Mesenchymal stem cell (in vitro differentiated cells and primary cell): ENCODE results near the gene NTN5.

Experiments used
- DNase-seq: peaks from one replicate; pipeline ENCODE4 v3.0.0-alpha.2; 2013
- H2AFZ ChIP-seq: one replicate; pipeline ENCODE4 v1.6.1; 2013; ENCODE audit warnings: low read depth, mild to moderate bottlenecking, control low read depth, inconsistent platforms, low read length, moderate library complexity
- H2AK5ac ChIP-seq: 2 replicates; pipeline ENCODE4 v1.6.1; 2013; ENCODE audit warnings: low read length, moderate library complexity, mild to moderate bottlenecking, inconsistent platforms; ENCODE audit not compliant: severe bottlenecking
- H2BK120ac ChIP-seq: one replicate; pipeline ENCODE4 v1.6.1; 2013; ENCODE audit warnings: low read depth, mild to moderate bottlenecking, inconsistent platforms, low read length, moderate library complexity
- H2BK12ac ChIP-seq, 2 experiments: one replicate each; pipeline ENCODE4 v1.6.1; 2013; ENCODE audit warnings: inconsistent platforms in 2 of 2, low read length in 2 of 2, mild to moderate bottlenecking in 2 of 2, moderate library complexity in 2 of 2, control low read depth in 1 of 2
- H2BK15ac ChIP-seq: one replicate; pipeline ENCODE4 v1.6.1; 2013; ENCODE audit warnings: mild to moderate bottlenecking, low read depth, inconsistent platforms; ENCODE audit not compliant: poor library complexity, severe bottlenecking
- H2BK5ac ChIP-seq: 2 replicates; pipeline ENCODE4 v1.6.1; 2013; ENCODE audit warnings: low read depth, mild to moderate bottlenecking, low read length, control low read depth, inconsistent platforms; ENCODE audit not compliant: poor library complexity, severe bottlenecking
- H3K14ac ChIP-seq, 2 experiments: one replicate each; pipeline ENCODE4 v1.6.1; 2013; ENCODE audit warnings: inconsistent platforms in 2 of 2, low read length in 2 of 2, control low read depth in 1 of 2, mild to moderate bottlenecking in 1 of 2, moderate library complexity in 1 of 2
- H3K18ac ChIP-seq, 2 experiments: one replicate each; pipeline ENCODE4 v1.6.1; 2013; ENCODE audit warnings: inconsistent platforms in 2 of 2, low read length in 2 of 2, control low read depth in 1 of 2, low read depth in 1 of 2, mild to moderate bottlenecking in 1 of 2
- H3K23ac ChIP-seq, 2 experiments: one replicate each; pipeline ENCODE4 v1.6.1; 2013; ENCODE audit warnings: inconsistent platforms in 2 of 2, low read length in 2 of 2, mild to moderate bottlenecking in 2 of 2, moderate library complexity in 2 of 2, control low read depth in 1 of 2
- H3K27ac ChIP-seq: 2 replicates; pipeline ENCODE4 v1.5.1; 2013; ENCODE audit warnings: mild to moderate bottlenecking, moderate library complexity, low read length, control low read depth, inconsistent platforms; ENCODE audit not compliant: poor library complexity, severe bottlenecking
- H3K27me3 ChIP-seq, 2 experiments: 2 replicates each; pipeline versions ENCODE4 v1.6.1 to v1.7.0; 2013; ENCODE audit warnings: low read length in 2 of 2, mild to moderate bottlenecking in 2 of 2, moderate library complexity in 2 of 2, control low read depth in 1 of 2, inconsistent platforms in 1 of 2; ENCODE audit not compliant: control insufficient read depth in 1 of 2, insufficient read depth in 1 of 2
- H3K36me3 ChIP-seq, 2 experiments: 2 replicates each; pipeline versions ENCODE4 v1.6.1 to v1.7.0; 2013; ENCODE audit warnings: low read length in 2 of 2, control low read depth in 1 of 2, inconsistent platforms in 1 of 2, low read depth in 1 of 2, mild to moderate bottlenecking in 1 of 2; ENCODE audit not compliant: insufficient read depth in 2 of 2, control insufficient read depth in 1 of 2
- H3K4ac ChIP-seq, 2 experiments: one replicate each; pipeline ENCODE4 v1.6.1; 2013; ENCODE audit warnings: inconsistent platforms in 2 of 2, low read length in 2 of 2, mild to moderate bottlenecking in 2 of 2, moderate library complexity in 2 of 2, control low read depth in 1 of 2, low read depth in 1 of 2
- H3K4me1 ChIP-seq: 2 replicates; pipeline ENCODE4 v1.6.1; 2013; ENCODE audit warnings: low read depth, low read length, control low read depth; ENCODE audit not compliant: control insufficient read depth, insufficient read depth
- H3K4me2 ChIP-seq: 2 replicates; pipeline ENCODE4 v1.6.1; 2013; ENCODE audit warnings: low read length, mild to moderate bottlenecking, inconsistent platforms; ENCODE audit not compliant: poor library complexity, severe bottlenecking
- H3K4me3 ChIP-seq, 2 experiments: 2 replicates each; pipeline versions ENCODE4 v1.5.1 to v1.7.0; 2013; ENCODE audit warnings: low read length in 2 of 2, mild to moderate bottlenecking in 2 of 2, control low read depth in 1 of 2, low read depth in 1 of 2; ENCODE audit not compliant: insufficient read depth in 1 of 2
- H3K79me1 ChIP-seq: replicated peaks from 2 replicates; pipeline ENCODE4 v1.6.1; 2013; ENCODE audit warnings: mild to moderate bottlenecking, control low read depth, low read length, inconsistent platforms; ENCODE audit not compliant: poor library complexity, severe bottlenecking
- H3K9ac ChIP-seq: 2 replicates; pipeline ENCODE4 v1.7.0; 2013; ENCODE audit warnings: mild to moderate bottlenecking, low read length, moderate library complexity
- H3K9me3 ChIP-seq: 2 replicates; pipeline ENCODE4 v1.7.0; 2013; ENCODE audit warnings: mild to moderate bottlenecking, low read length; ENCODE audit not compliant: control insufficient read depth
- H4K8ac ChIP-seq: one replicate; pipeline ENCODE4 v1.6.1; 2013; ENCODE audit warnings: inconsistent platforms, mild to moderate bottlenecking, low read length, moderate library complexity
- H4K91ac ChIP-seq: one replicate; pipeline ENCODE4 v1.6.1; 2013; ENCODE audit warnings: mild to moderate bottlenecking, low read length, inconsistent platforms
- WGBS: methylation state at CpG from one replicate; pipeline ENCODE4 v1.1.7; 2013; ENCODE audit warnings: mixed read lengths; 5-methylcytosine and 5-hydroxymethylcytosine counted together

The NTN5 gene

DNA sequence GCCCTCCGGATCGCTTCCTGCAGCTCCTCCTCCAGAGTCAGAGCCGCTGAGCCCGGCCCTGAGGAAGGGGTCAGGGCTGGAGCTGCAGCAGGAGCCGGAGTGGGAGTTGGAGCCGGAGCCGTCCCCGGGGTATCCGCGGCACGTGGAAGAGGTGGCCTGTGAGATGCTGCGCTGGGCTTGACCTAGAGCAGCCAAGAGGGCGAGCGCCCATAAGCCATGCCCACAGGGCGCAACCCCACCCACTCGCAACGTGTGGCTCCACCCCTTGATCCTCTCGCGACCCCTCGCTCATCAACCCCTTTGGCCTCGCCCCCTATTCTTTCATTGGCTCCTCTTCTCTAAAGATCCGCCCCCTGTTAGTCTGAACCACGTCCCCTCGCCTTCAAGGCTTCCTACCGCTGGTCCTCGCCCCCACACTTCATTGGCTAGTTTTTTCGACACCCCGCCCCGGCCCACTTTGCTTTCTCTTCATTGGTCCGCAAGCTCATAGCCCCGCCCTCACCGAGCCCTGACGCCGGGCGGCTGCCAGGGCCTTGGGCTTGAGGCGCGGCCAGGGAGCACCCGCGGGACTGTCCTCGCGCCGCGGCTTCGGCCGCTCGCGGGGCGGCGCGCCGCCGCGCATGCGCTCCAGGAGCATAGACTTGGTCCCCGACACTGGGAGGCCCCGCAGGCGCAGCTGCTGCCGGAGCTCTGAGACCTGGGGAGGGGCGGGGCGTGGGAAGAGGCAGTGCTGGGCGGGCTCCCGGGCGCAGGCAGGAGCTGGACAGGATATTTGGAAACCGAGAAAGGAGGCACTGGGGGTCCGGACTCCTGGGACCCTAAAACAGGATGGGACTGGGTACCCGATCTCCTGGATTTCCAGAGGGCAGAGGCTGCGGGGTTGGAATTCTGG is 41.3 kb upstream of the NTN5 start:
- Histone ChIP-seq H4K91ac (peak overlapping the region; percentile 11), H3K27me3 (no peaks in the 10 kb centered on the region), H4K8ac (peak overlapping the region; percentile 94), H3K4me1 (peaks cover 25% of the 10 kb centered on the region), H3K18ac (peak overlapping the region; percentile 81 to 97), H2BK5ac (peak overlapping the region; percentile 83), H3K9ac (peak overlapping the region; percentile 90), H3K4ac (peak overlapping the region; percentile 32 to 92), H2AK5ac (peak overlapping the region; percentile 43), H2AFZ (peak overlapping the region; percentile 92), H2BK120ac (peak overlapping the region; percentile 82), H3K23ac (no peak overlapping the region), H3K79me1 (peaks cover 18% of the 10 kb centered on the region), H2BK12ac (peak overlapping the region; percentile 8 to 72), H3K27ac (peak overlapping the region; percentile 75), H3K4me3 (peak overlapping the region; percentile 76 to 84), H3K9me3 (peaks cover 3% of the 10 kb centered on the region), H3K4me2 (peak overlapping the region; percentile 92), H2BK15ac (peak overlapping the region; percentile 46), H3K36me3 (no peaks in the 10 kb centered on the region), H3K14ac (peak overlapping the region in 1 of 2 experiments; percentile 30)
- peak; percentile 100 for DNase-seq
- WGBS = under 1% methylated on average over 65 of the region's 67 CpGs

DNA sequence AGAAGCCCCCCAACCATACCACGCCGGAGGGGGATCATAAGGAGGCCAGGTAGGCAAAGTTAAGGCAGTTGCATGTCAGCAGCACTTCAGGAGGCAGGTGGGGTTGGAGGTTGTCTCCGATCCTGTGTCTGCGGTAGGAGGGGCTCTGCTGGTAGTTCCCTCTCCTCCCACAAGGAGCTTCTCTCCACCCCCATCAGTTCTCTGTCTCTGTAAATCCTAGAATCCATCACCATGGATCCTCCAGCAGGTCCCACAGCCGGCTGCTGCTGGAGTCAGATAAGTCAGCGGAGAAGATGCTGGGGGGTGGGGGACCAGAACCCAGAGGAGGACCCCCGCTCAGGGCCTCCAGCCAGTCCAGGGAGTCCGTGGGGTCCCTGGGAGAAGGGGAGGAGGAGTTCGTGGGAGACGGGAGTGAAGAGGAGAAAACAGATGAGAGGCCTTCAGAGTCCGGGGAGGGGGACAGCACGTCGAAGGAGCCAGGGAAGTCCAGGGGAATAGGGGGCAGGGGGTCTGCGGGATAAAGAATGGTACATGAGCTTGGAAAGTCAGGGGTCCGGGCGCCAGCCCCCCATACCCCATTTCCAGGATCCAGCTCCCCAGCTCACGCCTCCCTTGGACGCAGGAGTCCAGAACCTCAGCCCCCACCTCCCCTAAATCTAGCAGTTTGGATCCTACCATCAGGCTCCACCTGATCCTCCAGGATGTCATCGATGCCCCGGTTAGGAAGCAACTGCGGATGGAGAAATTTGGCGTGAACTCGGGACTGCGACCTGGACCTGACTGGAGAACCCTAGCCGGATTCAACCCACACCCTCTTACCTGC is 40.4 kb upstream of the NTN5 start:
- Histone ChIP-seq H3K79me1 (peaks cover 18% of the 10 kb centered on the region), H3K9ac (peak overlapping the region; percentile 76), H2AFZ (peak overlapping the region; percentile 92), H2BK15ac (peak overlapping the region; percentile 52), H3K36me3 (no peaks in the 10 kb centered on the region), H2BK120ac (no peak overlapping the region), H3K27ac (no peak overlapping the region), H3K4me2 (peak overlapping the region; percentile 81), H3K18ac (peak overlapping the region; percentile 41 to 81), H3K4me3 (peak overlapping the region; percentile 76 to 84), H3K27me3 (no peaks in the 10 kb centered on the region), H3K4me1 (peaks cover 31% of the 10 kb centered on the region), H2BK5ac (no peak overlapping the region), H3K4ac (peak overlapping the region; percentile 6 to 30), H2BK12ac (peak overlapping the region; percentile 8 to 28), H4K91ac (peak overlapping the region; percentile 11), H3K9me3 (peaks cover 3% of the 10 kb centered on the region), H2AK5ac (no peak overlapping the region), H3K23ac (no peak overlapping the region), H4K8ac (peak overlapping the region; percentile 77), H3K14ac (no peak overlapping the region)
- WGBS = 7% methylated on average over 16 of the region's 25 CpGs
- DNase-seq = peak; percentile 68

GRCh38 chr19:48711106-48711662 is 38.4 kb upstream of the NTN5 start:
- no peak overlapping the region for H2BK5ac ChIP-seq
- WGBS = 97% methylated on average over 4 of the region's 4 CpGs
- no peak overlapping the region for H4K8ac ChIP-seq
- H3K9me3 ChIP-seq = peaks cover 3% of the 10 kb centered on the region
- H2AFZ ChIP-seq = no peak overlapping the region
- no peaks in the 10 kb centered on the region for H3K36me3 ChIP-seq
- H3K4me3 ChIP-seq = no peak overlapping the region
- H3K4me2 ChIP-seq = no peak overlapping the region
- no peak overlapping the region for H3K14ac ChIP-seq
- no peak overlapping the region for H3K23ac ChIP-seq
- H2BK12ac ChIP-seq = no peak overlapping the region
- H2BK15ac ChIP-seq = no peak overlapping the region
- peaks cover 18% of the 10 kb centered on the region for H3K79me1 ChIP-seq
- no peak overlapping the region for H3K18ac ChIP-seq
- no peak overlapping the region for H2AK5ac ChIP-seq
- no peak overlapping the region for H4K91ac ChIP-seq
- no peak overlapping the region for H3K27ac ChIP-seq
- H2BK120ac ChIP-seq = no peak overlapping the region
- no peak overlapping the region for H3K9ac ChIP-seq
- no peak overlapping the region for H3K4ac ChIP-seq
- no peaks in the 10 kb centered on the region for H3K27me3 ChIP-seq
- H3K4me1 ChIP-seq = peaks cover 24% of the 10 kb centered on the region
- no peak for DNase-seq
